A673 (cell line): Measurements from ENCODE around the gene WNT5A. TPM values are rescaled to one million over a fixed set of nuclear protein-coding genes. Genes with fewer than 3 reads are reported as not detected.

ENCODE experiments used
- BruUV-seq: library from RNA; stranded (reverse); fragments of 400-500 nt; replicated peaks from 2 replicates; lab custom pipeline; 2021; lab: Mats Ljungman, UMichigan
- CTCF ChIA-PET: fragments of 300-600 bp; sonication (Branson Sonifier 250); formaldehyde crosslinking; loops from one replicate; lab custom pipeline; 2022; ENCODE audit warnings: antibody characterized with exemption; lab: Charles Lee
- POLR2A ChIA-PET: fragments of 300-600 bp; sonication (Branson Sonifier 250); formaldehyde crosslinking; loops from one replicate; lab custom pipeline; 2022; ENCODE audit warnings: antibody characterized with exemption; ENCODE audit not compliant: low non-redundant PET; lab: Charles Lee
- DNase-seq: peaks from one replicate; pipeline ENCODE4 v3.0.0-alpha.2; 2015; ENCODE audit warnings: low spot score
- H3K27ac ChIP-seq: fragments of 200-600 bp; sonication (generic); 2 replicates; pipeline ENCODE4 v1.5.1; 2016; ENCODE audit warnings: mixed run types, low read depth, mild to moderate bottlenecking, mixed read lengths, antibody characterized with exemption, low read length; ENCODE audit not compliant: poor library complexity, severe bottlenecking
- H3K27me3 ChIP-seq: fragments of 200-600 bp; sonication (generic); replicated peaks from 2 replicates; pipeline ENCODE4 v1.6.1; 2017; ENCODE audit warnings: mixed run types, low read depth, mild to moderate bottlenecking, mixed read lengths, antibody characterized with exemption, low read length; ENCODE audit not compliant: insufficient read depth, poor library complexity
- H3K36me3 ChIP-seq: fragments of 200-600 bp; sonication (generic); 2 replicates; pipeline ENCODE4 v1.6.1; 2016; ENCODE audit warnings: mixed run types, mild to moderate bottlenecking, mixed read lengths, antibody characterized with exemption, low read length; ENCODE audit not compliant: insufficient read depth, poor library complexity, severe bottlenecking
- H3K4me1 ChIP-seq: fragments of 200-600 bp; sonication (generic); 2 replicates; pipeline ENCODE4 v1.6.1; 2017; ENCODE audit warnings: mixed run types, mild to moderate bottlenecking, mixed read lengths, antibody characterized with exemption, low read length; ENCODE audit not compliant: insufficient read depth, poor library complexity, severe bottlenecking
- H3K4me3 ChIP-seq: fragments of 200-600 bp; sonication (generic); 2 replicates; pipeline ENCODE4 v1.5.1; 2016; ENCODE audit warnings: low read depth, mixed run types, mild to moderate bottlenecking, mixed read lengths, low read length; ENCODE audit not compliant: poor library complexity, severe bottlenecking
- H3K9me3 ChIP-seq: fragments of 200-600 bp; sonication (generic); 2 replicates; pipeline ENCODE4 v1.6.1; 2016; ENCODE audit warnings: mixed run types, low read depth, mild to moderate bottlenecking, mixed read lengths, antibody characterized with exemption, low read length; ENCODE audit not compliant: poor library complexity, severe bottlenecking
- CTCF ChIP-seq: fragments of 300-800, 200-600 bp; sonication (generic); conservative IDR thresholded peaks from 2 replicates; pipeline ENCODE4 v1.5.1; 2017; ENCODE audit warnings: low read depth, mild to moderate bottlenecking, antibody characterized with exemption, low read length, moderate library complexity, mixed read lengths
- EZH2 ChIP-seq: fragments of 200-600 bp; sonication (generic); IDR thresholded peaks from 2 replicates; pipeline ENCODE4 v1.6.1; 2017; ENCODE audit warnings: borderline replicate concordance, low read depth, mild to moderate bottlenecking, mixed read lengths, antibody characterized with exemption, low read length; ENCODE audit not compliant: poor library complexity, severe bottlenecking
- intact Hi-C: fragments of 100-400 bp; cut with micrococcal nuclease; formaldehyde crosslinking; loops from one replicate; pipeline ENCODE4 v1.10.0; 2022; ENCODE audit not compliant: unreplicated experiment
- total RNA-seq: library from RNA; stranded (reverse); gene quantifications from 2 replicates; pipeline ENCODE4 v1.2.3, GENCODE V29; 2021

Gene WNT5A
- total RNA-seq, 1 experiment from 2014 or later: 18.9 TPM

- no peaks in the 10 kb centered on the region for H3K27me3 ChIP-seq
- H3K9me3 ChIP-seq: no peaks in the 10 kb centered on the region
- H3K4me1 ChIP-seq: peaks cover 3% of the 10 kb centered on the region
- no peak overlapping the region for H3K27ac ChIP-seq
- peak; percentile 8 for DNase-seq
- H3K4me3 ChIP-seq: no peak overlapping the region
- no TSS peak for BruUV-seq
- H3K36me3 ChIP-seq: no peaks in the 10 kb centered on the region
- POLR2A ChIA-PET: no interaction called here
- CTCF ChIA-PET: no interaction called here
- no peak for TF ChIP-seq CTCF
- no peak for TF ChIP-seq EZH2
- intact Hi-C loops: no loop called here
These were observed 31.3 kb upstream of the WNT5A start for GRCh38 chr3:55518451-55518850.

GRCh38 chr3:55516392-55517030, 29.4 kb upstream of the WNT5A start:
- H3K36me3 ChIP-seq: no peaks in the 10 kb centered on the region
- BruUV-seq: no TSS peak
- ChIA-PET CTCF (no interaction called here), POLR2A (no interaction called here)
- DNase-seq: no peak
- H3K4me3 ChIP-seq: no peak overlapping the region
- peaks cover 9% of the 10 kb centered on the region for H3K4me1 ChIP-seq
- TF ChIP-seq EZH2 (no peak), CTCF (no peak)
- no peaks in the 10 kb centered on the region for H3K27me3 ChIP-seq
- H3K27ac ChIP-seq: no peak overlapping the region
- H3K9me3 ChIP-seq: no peaks in the 10 kb centered on the region
- intact Hi-C loops: no loop called here

- CTCF ChIA-PET: no interaction called here
These were observed 28.6 kb upstream of the WNT5A start for GRCh38 chr3:55515550-55516246.

More at GRCh38 chr3:55515550-55516246, 28.6 kb upstream of the WNT5A start:
- no peak for DNase-seq
- TF ChIP-seq EZH2 (no peak), CTCF (no peak)
- Histone ChIP-seq H3K4me3 (no peak overlapping the region), H3K4me1 (peaks cover 15% of the 10 kb centered on the region), H3K27me3 (no peaks in the 10 kb centered on the region), H3K36me3 (no peaks in the 10 kb centered on the region), H3K27ac (no peak overlapping the region), H3K9me3 (no peaks in the 10 kb centered on the region)
- POLR2A ChIA-PET: interaction anchor here (0.6 kb wide), 1 partner anchor 1158 kb away, joined by 3 read pairs; no protein-coding TSS in a partner anchor
- intact Hi-C loops: no loop called here
- BruUV-seq: no TSS peak
